COLO829 (cell line): ENCODE data around the gene CYP2E1.
"Not testable (repeated sequence)": the region's sequence is repeated elsewhere in the genome, so short reads cannot be mapped to it uniquely, and the experiment has no call there.

Experiments
- DNase-seq: peaks from one replicate; pipeline ENCODE4 v3.0.0; 2012; ENCODE audit warnings: low spot score

CYP2E1 gene

DNA sequence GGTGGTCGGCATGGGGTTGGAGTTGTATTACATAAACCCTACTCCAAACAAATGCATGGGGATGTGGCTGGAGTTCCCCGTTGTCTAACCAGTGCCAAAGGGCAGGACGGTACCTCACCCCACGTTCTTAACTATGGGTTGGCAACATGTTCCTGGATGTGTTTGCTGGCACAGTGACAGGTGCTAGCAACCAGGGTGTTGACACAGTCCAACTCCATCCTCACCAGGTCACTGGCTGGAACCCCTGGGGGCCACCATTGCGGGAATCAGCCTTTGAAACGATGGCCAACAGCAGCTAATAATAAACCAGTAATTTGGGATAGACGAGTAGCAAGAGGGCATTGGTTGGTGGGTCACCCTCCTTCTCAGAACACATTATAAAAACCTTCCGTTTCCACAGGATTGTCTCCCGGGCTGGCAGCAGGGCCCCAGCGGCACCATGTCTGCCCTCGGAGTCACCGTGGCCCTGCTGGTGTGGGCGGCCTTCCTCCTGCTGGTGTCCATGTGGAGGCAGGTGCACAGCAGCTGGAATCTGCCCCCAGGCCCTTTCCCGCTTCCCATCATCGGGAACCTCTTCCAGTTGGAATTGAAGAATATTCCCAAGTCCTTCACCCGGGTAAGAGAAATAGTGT, at the start of gene CYP2E1:
Gene CYP2E1 (plus strand): TSS at position 407 of the 632 bp plus-strand sequence. CDS start 33 bp downstream, at position 440.
- DNase-seq, result no peak

GRCh38 chr10:133481086-133481643, 46.0 kb upstream of the CYP2E1 start:
- DNase-seq, result no peak

GRCh38 chr10:133481657-133482056, 45.5 kb upstream of the CYP2E1 start:
- no peak for DNase-seq

DNA sequence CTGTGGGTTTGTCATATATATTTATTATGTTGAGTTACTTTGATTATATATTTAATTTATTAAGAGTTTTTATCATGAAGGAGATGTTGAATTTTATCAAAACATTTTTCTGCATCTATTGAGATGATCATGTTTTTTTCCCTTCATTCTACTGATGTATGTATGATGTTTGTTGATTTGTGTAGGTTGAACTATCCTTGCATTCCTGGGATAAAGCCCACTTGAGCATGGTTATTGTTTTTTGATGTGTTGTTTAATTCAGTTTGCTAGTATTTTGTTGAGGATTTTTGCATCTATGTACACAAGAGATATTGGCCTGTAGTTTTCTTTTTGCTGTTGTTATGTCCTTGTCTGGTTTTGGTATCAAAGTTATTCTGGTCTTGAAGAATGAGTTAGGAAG, 42.3 kb upstream of the CYP2E1 start:
- no peak for DNase-seq

GRCh38 chr10:133487085-133487484, 40.1 kb upstream of the CYP2E1 start:
- no peak for DNase-seq

- no peak for DNase-seq
Measured at GRCh38 chr10:133488354-133488753, 38.8 kb upstream of the CYP2E1 start.

GRCh38 chr10:133489816-133490588, 37.2 kb upstream of the CYP2E1 start:
- no peak for DNase-seq

GRCh38 chr10:133493562-133493961, 33.6 kb upstream of the CYP2E1 start:
- not testable (repeated sequence) for DNase-seq

DNA sequence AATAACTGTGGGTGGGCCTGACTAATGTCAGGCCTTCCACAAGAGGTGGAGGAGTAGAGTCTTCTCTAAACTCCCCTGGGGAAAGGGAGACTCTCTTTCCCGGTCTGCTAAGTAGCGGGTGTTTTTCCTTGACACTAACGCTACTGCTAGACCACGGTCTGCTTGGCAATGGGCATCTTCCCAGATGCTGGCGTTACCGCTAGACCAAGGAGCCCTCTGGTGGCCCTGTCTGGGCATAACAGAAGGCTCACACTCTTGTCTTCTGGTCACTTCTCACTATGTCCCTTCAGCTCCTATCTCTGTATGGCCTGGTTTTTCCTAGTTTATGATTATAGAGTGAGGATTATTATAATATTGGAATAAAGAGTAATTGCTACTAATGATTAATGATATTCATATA, 29.8 kb upstream of the CYP2E1 start:
- not testable (repeated sequence) for DNase-seq

- not testable (repeated sequence) for DNase-seq
Measured at GRCh38 chr10:133499176-133499575, 28.0 kb upstream of the CYP2E1 start.

- not testable (repeated sequence) for DNase-seq
Measured at GRCh38 chr10:133500897-133501296, 26.3 kb upstream of the CYP2E1 start.

DNA sequence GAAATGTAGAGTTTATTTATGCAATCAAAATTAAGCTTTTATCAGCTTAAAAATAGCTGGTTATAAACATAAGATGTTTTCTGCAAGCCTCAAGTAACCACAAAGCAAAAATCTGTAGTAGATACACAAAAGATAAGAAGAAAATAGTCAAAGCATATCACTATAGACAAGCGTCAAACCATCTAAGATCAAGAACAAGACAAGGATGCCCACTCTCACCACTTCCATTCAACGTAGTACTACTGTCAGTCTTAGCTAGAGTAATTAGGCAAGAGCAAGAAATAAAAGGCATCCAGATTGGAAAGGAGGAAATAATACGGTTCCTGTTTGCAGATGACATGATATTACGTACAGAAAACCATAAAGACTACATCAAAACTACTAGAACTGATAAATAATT, 17.5 kb upstream of the CYP2E1 start:
- no peak for DNase-seq

DNA sequence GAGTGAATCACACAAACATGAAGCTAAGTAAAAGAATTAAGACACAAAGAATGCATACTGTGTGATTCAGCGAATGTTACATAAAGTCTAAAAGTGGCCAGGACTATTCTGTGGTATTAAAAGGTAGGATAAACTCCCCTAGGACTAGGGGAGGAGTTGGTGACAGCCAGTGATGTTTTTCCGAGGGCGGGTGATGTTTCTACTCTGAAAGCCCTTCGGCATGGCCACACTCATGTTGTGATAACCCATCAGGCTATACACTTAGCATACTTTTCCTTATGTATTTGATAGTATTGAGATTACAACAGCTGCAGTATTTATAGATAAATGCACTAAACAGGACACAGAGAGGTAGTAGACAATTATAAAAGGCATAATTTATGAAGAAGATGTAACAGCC, 15.8 kb upstream of the CYP2E1 start:
- DNase-seq, result no peak

- no peak for DNase-seq
Measured at GRCh38 chr10:133511907-133512528, 15.1 kb upstream of the CYP2E1 start.

GRCh38 chr10:133515471-133515870, 11.7 kb upstream of the CYP2E1 start:
- no peak for DNase-seq

DNA sequence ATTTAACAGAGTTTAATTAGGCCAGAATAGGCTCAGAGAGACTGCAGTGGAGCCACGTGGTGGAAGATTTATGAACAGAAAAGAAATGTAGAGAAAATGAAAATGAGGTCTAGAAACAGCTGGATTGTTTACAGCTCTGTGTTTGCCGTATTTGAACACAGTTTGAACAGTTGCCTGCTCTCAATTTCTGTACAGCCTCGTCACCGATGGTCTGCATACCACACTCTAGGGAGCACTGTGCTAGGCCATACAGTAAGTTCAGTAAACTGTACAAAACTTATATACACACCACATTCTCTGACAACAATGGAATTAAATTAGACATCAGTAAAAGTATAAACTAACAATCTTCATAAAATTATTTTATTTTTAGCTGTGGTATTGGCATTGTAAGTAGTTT, 11.1 kb upstream of the CYP2E1 start:
- DNase-seq, result no peak

DNA sequence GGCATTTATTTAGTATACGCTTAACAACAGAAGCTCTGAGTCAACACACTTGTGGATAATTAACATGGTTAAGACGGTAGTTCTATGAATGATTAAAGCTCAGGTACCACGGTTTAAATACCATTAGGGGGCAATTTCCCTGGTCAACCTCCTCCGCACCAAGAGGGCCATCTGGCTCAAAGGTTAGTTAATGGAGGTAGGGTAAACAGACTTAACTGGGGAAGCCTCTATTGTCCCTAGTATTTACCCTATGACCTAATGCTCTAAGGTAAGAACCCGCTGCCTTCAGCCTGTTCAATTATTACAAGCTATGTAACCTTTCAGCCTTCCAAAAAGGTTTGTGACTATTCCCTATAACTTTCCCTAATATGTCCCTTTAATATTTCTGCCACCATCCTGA, 8.6 kb upstream of the CYP2E1 start:
- not testable (repeated sequence) for DNase-seq

DNA sequence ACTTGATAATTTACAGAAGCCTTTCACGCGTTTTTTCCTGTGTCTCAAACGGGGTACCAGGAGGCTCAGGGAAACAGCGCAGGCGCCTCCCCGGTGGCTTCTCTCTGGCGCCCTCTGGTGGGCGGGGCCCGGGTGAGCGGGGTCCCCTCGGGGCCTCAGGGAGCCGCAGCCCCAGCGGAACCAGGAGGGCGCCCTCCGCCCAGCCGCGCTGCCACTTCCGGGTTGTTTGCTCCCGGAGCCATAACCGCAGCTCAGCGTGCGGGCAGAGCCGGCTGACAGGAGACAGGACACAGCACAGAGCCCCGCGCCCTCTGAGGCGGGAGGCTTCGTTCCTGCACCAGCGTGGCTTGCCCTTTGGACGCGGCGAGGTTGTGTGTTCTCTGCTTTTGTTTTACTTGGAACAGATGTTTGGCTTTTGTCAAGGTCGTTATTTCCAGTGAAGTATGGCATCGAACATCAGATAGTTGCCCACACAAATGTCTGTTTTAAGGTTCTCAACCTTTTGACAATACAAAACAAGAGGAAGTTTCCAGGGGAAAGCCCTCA, 6.9 kb upstream of the CYP2E1 start:
- DNase-seq, result peak; percentile 46

GRCh38 chr10:133523631-133524203, 3.4 kb upstream of the CYP2E1 start:
- DNase-seq, result no peak

- DNase-seq, result no peak
Measured at GRCh38 chr10:133525444-133525843, 1.7 kb upstream of the CYP2E1 start.

DNA sequence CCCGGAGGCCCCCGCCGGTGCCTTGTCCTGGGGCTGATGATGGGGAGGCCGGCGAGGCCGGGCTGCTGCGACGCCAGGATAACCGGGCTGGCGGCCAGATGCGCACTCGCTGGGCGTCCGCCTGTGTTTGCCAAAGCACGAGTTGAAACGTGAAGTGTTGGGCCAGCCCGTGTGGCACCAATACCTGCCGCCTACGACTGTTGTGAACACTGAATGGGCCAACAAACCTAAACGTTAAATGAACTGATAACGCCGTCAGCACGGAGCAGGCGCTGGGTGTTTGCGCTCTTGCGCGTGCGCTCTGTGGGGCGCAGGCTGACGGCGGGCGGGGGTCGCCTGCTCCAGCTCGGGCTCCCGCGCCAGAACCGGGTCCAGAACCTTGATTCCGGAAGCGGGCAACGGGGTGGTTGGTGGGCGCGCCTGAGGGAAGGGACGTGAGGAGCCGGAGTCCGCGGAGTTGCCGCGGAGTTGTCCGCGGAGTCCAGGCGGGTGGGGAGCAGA, 658 bp downstream of the CYP2E1 start:
- DNase-seq, result no peak

GRCh38 chr10:133528296-133528844, 1.2 kb downstream of the CYP2E1 start:
- DNase-seq, result no peak
